HG03095 (cell line): ENCODE data around the gene PREX1.
A peak's percentile ranks its signal among the peaks of the same experiment; 100 is the strongest.
"Not testable (repeated sequence)": the region's sequence is repeated elsewhere in the genome, so short reads cannot be mapped to it uniquely, and the experiment has no call there.

Experiments
- ATAC-seq: cut with Tn5 transposase; IDR thresholded peaks from one replicate; pipeline ENCODE4 v1.9.1; 2021; ENCODE audit warnings: moderate library complexity; ENCODE audit not compliant: unreplicated experiment

PREX1 gene

DNA sequence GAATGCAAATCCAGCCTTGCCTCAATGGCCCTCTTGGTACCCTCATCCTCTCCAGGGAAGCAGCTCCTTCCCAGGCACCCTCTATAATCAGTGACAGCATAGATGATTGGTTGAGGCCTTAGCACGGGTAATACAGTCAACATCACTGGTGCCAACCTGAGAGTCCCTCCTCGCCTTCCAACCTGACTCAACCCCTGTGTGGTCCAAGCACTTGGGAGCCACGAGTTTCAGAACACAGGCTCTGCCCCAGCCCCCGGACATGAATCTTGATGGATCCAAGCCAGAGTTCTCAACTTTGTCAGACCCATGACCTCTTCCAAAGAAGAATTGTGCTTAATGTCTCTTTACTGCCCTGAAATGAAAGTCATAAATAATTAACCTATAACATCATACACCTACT is 213.9 kb downstream of the PREX1 start:
- no peak for ATAC-seq

DNA sequence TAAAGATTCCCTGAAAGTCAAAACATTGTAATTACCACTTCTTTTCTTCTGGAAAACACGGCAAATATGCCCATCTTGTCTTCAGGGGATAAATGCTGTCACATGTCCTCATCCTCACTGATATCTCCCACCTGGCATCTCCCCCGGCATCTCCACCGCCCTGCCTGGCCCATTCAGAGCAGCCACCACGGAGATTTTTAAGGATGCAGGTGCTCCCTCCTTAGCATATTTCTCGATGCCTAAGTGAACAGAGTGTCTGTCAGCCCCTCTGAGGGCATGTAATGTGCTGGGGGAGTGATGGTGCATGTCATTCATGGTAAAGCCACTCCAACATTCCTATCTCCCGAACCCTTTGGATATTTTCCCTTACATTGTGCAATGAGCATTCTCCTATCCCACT is 215.5 kb downstream of the PREX1 start:
- ATAC-seq, result no peak

DNA sequence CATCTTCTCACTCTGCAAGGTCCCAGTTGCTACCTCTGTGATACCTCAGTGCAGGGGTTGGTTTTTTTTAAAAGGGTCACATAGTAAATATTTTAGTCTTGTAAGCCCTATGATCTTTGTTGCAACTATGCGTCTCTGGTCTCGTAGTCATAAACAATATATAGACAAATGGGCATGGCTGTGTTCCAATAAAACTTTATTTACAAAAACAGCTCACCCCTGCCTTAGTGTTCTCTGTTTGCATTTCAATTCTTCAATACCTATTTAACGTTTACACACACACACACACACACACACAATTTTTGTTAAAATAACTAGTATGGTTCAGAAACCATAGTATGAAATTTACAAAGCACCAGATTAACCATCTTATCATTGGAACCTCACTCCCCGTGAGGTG is 216.8 kb downstream of the PREX1 start:
- no peak for ATAC-seq

DNA sequence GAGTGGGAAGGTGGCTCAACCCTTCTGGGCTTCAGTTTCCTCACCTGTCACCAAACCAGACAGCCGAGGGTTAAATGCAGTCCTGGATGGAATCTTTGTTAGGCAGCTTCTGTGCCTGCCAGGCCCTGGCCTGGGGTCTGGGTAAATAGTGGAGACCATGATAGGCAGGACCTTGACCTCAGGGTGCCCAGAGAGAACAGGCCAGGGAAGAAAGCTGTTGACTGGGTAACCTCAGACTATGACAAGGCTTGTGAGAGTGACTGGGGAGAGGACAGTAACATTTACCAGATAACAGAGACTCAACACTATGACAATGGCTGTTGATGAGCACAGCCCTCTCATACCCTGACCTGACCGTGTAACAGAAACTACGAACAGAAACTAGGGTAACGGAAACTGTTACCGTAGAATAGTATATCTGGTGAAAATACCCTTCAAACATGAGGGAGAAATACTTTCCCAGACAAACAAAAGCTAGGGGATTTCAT is 218.3 kb downstream of the PREX1 start:
- peak; percentile 81 for ATAC-seq

DNA sequence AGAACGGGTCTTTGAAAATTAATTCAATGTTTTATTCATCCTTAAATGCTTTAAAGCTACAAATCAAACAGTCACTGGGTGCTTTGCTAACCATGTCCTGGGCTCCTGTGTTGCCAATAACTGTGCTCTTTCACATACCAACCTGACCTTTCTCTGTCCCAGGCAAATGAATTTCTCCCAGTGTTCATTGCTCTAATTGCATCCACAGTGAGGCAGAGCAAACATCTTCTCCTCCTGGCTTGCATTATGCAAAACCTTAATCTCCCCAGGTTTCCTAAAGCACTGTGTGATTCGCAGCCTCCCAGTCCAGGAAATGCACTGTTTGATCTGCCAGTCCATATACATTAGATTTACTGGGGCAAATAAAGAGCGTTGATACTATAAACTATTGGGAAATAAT is 219.0 kb downstream of the PREX1 start:
- no peak for ATAC-seq

DNA sequence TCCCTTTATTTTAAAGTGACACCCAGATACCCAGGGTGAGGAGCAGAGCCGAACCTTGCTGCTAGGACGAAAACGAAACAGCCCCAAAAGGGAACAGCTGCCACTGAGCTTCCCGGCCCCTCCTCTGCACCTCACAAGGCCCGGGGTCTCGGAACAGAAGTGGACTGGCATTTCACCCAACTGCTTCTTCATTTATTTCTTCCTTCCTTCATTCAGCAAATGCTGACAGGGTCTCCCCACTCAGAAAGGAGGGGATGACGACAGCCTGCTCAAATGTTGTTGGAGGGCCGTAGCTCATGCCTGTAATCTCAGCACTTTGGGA is 220.3 kb downstream of the PREX1 start:
- ATAC-seq, result no peak

DNA sequence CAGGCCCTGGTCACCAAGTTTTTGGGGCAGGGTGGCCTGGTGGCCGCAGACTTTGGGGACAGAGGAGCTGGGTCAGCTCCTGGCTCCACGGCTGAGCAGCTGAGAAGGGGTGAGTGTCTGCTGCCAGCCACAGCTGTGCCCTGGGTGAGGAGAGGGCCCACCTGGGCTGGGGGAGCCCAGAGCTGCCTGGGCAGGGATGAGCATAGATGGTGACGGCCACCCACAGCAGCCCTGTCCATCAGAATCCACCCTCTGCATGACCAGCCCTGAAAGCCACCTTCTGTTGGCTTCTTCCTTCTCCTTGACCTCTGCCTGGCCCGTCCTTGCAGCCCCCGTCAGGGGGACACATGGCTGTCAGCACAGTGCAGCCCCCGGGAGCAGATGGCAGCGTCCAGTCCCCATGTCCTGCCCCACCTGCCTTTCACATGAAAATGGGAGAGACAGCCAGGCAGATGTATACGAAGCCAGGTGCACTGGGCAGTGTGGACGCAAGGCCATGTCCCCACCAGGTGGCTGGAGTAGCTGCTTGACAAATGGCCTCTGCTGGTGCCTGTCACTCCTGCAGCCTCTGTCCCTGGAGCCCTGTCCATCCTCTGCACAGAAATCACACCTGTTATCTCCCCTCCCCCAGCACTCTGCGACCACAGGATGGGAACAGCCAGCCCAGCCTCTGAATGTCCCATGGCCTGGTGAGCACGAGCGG is 220.8 kb downstream of the PREX1 start:
- no peak for ATAC-seq

DNA sequence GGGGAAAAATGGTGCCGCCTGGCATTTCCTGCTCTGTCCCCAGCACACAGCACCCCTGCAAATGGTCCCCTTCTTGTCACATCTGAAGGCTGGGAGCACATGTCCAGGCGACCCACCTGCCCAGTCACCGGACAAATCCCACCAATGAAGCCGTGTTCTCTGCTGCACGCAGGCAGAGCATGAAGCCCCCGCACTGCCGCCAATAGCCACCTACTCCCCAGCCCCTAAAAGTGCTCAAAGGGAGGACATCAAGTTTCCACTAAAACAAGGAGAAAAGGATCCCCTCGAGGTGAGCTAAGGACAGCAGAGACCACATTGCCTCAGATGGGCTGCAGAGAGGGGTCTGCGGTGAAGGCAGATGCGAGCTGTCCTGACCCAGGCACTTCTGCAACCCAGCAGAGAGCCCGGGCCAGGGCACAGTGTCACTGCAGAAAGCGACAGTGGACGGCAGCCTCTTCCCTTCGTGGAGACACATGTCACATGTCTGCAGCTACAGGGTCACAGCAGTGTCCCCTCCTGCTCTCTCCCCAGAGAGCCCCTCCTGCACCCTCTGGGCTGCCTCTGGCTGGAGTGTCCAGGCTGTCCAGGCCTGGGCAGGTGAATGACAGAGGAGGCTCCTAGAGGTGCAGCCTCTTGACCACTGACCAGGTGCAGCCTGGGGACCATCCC is 221.5 kb downstream of the PREX1 start:
- ATAC-seq, result no peak

DNA sequence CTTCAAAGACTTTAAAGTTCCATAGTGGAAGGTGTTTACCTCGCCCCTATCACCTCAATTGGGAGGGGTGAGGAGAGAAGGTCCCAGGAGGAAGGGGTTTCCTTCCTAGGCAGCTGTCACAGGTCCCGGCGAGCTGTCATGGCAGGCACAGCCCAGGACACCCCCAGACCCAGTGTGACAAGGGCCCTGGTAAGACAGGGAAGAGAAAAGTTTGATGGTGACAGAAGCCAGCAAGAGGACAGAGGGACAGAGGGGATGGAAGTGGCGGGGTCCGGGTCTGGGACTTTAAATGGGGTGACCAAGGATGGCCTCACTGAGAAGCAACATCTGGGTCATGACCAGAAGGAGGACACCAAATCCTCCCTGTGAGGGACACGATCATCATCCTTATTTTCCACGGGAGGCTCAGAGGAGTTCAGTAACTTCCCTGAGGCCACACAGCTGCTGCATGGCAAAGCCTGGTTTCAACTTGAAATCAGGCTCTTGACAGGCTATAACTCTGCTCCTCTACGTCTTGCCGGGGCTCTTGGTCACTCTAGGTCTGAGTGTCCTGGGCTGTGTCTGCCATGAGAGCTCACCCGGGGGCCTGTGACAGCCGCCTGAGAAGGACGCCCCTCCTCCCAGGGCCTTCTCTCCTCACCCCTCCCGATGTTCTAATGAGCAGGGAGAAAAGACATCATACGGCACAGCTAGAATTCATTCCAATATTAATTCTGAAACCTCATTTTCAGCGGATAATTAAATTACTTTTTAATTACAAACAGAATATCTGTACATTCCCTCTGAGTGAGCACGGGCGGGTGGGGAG is 222.2 kb downstream of the PREX1 start:
- ATAC-seq, result no peak

DNA sequence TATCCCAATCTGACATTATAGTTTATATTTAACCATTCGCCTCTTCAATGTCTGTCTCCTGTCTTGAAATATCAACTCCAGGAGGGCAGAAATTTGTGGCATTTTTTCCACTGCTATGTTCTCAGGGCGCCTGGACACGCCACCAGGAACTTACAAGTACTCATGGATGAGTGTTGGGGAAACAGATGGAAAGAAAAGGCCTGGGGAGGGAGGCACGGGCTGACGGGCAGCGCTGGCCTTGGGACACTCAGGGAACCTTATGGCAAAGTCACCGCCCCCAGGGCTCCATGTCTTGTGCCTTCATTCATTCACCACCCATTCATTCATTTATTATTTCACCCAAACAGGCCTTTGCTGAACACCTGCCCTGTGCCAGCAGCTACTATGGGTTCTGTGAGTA is 222.9 kb downstream of the PREX1 start:
- no peak for ATAC-seq

DNA sequence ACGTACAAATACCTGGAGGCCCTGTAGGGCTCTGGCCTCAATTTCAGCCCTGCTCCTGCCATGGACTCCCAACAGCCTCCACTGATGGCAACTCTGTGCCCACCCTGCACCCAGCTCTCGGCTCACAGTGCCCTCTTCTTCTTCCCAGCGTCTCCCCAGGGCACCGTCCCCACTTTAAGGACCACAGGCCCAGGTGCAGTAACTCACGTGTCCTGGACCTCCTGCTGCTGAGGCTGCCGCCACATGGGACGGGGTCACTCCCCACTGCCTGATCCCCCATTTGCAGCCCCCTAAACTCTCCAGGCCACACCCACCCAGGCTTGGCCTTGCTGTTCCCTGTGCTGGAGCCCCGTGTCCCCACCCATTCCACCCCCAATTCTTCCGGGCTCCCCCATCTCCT is 223.4 kb downstream of the PREX1 start:
- ATAC-seq, result no peak

DNA sequence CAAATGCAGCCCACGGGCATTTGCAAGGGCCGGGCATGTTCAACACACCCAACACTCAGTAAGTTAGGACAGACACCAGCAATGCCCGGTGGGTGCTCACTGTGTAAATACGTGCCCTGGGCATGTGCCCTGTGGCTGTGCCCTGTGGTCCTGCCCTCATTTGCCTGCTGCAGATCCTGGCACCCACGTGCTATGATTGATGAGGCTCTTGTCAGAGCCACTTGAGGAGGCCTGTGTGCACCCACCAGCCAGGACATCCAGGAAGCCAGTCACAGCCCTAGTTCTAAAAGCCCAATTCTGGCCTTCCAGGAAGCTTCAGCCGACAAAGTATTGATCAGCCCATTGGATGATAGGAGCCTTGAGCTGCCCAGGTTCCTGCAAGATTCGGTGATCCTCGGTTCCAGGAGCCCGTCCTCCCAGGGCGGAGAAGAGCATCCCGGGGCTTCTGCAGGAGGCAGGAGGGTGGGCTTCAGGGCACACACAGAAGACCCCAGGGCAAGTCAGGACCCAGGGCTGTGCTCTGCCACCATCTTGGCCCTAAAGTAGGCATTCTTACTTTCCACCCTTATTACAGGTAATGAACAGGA is 223.9 kb downstream of the PREX1 start:
- ATAC-seq, result no peak

DNA sequence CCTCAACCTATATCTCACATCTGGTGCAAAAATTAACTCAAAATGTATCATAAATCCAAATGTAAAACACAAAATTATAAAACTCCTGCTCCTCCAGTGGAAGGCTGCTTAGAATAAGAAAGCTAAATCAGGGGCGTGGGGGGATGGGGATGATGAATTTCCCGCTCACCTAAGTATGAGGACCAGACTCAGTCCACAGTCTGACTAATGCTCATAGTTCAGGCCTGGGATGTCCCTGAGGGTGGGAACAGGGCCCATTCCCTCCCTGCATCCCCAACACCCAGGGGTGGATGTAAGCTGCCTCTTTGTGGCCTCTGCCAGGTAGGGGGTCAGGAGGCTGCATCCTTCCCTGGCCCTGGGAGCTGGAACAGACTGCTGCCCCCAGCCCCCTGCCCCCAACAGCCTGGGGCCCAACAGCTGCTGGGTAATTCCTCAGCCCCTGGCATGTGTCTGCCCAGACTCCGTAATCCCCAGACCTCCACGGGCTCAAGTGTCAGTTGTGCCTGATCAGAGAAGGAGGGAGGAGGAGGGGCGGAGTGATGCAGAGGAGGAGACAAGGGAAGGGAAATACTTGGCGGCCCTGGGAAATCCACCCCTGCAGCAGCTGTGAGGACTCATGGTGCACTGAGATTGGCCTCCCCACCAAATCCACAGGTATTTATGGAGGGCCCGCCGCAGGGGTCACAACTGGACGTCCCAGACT is 224.5 kb downstream of the PREX1 start:
- ATAC-seq, result no peak

DNA sequence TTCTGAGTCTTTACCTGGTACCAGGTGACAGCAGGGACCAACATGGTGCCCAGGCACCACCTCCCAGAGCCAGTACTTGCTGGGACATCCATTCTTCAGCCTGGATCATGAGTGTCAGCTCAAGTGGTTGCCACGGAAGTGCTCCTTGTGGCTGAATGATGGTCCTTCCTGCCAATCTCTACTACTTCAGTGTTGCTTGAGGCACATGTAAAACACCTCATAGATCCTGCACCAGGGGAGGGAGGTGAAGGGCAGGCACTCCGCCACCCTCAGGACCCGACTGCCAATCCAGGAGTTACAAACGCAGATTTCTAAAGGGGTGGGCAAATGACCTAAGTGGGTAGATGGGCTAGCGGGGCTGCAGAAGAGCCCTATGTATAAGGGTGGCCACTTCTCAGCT is 226.0 kb downstream of the PREX1 start:
- no peak for ATAC-seq

DNA sequence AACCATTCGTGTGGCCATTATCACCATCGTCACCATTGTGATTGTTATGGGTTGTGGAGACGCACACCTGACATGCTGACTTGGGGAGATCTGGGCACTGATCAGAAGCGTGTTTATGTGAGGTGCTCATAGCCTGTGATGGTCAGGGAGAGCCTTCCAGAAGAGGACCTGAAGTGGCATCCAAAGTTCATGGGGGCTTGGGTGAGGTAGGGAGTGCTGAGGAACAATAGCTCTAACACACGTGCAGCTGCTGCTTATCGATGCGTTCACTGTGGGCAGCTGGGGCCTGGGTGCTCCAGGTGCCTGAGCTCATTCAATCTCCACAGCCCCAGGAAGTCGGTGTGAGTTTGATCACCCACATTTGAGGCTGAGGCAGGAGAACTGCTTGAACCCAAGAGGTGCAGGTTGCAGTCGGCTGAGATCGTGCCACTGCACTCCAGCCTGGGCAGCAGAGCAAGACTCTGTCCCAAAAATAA is 227.3 kb downstream of the PREX1 start:
- ATAC-seq, result no peak

DNA sequence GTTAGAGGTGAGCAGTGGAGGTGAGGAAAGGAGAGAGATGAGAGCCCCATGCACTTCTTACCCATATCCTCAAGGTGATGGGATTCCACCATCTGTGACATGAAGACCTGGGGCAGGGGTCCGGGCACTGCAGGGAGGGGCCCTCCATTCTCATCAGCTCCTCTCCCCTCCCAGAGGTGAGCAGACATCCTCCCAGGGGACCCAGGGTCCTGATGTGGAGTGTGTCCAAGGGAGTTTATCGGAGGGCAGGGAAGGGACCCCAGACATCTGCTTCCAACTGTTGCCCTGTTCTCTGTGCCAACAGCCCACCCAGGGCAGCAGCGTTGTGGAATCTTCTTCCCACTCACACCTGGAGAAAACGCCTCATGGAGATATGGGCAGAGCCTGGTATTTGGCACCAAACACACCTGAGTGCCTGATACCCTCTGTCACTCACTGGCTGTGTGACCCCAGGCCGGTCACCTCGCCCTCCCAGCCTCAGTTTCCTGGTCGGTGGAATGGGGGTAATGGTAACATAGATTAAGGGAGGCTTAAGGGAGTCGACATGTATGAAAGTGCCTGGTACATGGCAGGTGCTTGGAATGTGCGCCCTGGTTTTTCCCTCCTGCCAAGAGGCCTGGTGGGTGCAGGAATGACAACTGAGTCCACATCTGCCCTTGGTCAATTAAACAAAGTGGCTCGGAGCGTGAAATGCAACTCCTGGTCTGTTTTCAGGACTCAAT is 227.9 kb downstream of the PREX1 start:
- no peak for ATAC-seq

DNA sequence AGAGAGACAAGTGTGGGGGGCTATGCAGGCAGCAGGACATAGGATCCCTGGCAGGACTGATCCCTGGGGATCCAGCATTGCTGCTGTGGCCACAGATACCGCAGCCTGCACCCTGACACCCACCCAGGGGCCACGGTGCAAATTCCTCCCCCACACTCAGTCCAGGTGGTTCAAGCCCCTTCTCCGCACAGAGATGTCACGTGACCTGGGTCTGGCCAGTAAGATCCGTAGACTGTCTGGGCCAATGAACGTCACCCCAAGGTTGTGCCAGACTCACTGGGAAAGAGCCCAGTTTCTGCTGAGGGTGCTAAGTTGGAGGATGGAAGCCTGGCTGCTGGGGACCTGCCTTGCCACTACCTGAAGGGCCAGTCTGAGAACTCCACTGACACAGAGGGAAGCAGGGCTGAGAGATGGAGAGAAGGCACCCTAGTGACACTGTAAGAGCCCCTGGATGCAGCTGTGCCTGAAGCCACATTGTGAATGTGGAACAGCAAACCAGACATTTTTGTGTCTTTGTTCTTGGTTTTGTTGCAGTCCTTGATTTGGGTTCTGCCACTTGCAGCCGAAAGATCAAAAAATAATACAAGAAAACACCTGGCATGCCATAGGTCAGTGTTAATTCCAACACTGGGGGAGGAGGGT is 228.6 kb downstream of the PREX1 start:
- no peak for ATAC-seq

DNA sequence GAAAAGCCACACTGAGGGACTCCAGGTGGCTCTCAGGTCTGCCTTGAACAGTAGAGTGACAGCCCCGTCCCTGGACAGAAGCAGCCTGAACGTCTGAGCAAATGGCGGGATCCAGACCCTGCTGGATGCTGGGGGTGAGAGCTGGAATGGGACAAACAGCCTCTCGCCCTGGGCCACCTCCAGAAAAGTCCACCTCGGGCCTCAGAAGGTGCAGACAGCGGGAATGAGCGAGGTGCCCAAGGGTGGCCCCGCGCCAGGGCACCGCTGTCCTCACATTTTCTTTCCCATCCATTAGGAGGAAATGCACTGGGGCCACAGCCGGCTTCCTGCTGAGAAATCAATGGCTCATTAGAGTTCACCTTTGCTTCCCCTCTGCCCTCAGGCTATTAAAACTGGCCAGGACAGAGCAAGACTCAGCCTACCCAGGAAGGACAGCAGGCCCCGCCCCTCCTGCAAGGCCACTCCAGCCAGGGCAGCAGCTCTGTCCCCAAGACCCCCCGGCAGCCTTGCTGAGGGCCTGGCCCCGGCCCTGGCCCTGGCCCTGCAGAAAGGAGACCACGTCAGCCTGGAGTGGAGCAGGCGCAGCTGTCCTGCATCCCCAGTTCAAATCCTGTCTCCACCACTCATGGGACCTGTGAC is 229.4 kb downstream of the PREX1 start:
- ATAC-seq, result not testable (repeated sequence)
